Epithelial cell of esophagus (primary cell): ENCODE data around the gene NIPAL4.

Experiments used
- DNase-seq: peaks from one replicate; pipeline ENCODE4 v3.0.0; 2010; ENCODE audit warnings: low read depth
- H3K4me3 ChIP-seq: 2 replicates; pipeline ENCODE4 v1.5.1; 2011; ENCODE audit warnings: mild to moderate bottlenecking, low read length, control low read depth
- TF ChIP-seq, protein P1 (sequence below): IDR thresholded peaks from 2 replicates; pipeline ENCODE4 v1.5.1; 2011; ENCODE audit warnings: low read depth, mild to moderate bottlenecking, low read length, control low read depth, inconsistent platforms; ENCODE audit not compliant: insufficient read depth; ENCODE audit errors: missing control alignments

NIPAL4 gene

DNA sequence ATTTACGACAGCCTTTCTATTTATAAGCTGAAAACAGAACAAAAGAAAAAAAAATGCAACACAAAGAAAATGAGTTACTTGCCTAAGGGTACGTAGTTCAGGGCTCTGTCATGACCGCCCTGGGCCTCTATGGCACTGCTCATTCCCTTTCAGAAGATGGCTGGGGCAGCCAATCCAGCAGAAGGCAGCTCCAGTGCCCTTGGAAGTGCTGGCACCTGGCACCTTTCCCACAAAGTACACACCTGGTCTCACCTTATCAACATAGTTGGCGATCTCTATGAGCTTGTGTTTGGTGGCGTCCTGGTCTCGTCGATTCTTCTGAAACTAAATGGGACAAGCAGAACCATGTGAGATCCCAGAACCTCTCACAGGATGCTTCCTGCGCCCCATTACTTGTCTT lies 53.2 kb downstream of the NIPAL4 start:
- no peak overlapping the region for H3K4me3 ChIP-seq
- DNase-seq, result no peak
- TF ChIP-seq, protein P1, sequence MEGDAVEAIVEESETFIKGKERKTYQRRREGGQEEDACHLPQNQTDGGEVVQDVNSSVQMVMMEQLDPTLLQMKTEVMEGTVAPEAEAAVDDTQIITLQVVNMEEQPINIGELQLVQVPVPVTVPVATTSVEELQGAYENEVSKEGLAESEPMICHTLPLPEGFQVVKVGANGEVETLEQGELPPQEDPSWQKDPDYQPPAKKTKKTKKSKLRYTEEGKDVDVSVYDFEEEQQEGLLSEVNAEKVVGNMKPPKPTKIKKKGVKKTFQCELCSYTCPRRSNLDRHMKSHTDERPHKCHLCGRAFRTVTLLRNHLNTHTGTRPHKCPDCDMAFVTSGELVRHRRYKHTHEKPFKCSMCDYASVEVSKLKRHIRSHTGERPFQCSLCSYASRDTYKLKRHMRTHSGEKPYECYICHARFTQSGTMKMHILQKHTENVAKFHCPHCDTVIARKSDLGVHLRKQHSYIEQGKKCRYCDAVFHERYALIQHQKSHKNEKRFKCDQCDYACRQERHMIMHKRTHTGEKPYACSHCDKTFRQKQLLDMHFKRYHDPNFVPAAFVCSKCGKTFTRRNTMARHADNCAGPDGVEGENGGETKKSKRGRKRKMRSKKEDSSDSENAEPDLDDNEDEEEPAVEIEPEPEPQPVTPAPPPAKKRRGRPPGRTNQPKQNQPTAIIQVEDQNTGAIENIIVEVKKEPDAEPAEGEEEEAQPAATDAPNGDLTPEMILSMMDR, result no peak

GRCh38 chr5:157514974-157515373 lies 55.0 kb downstream of the NIPAL4 start:
- no peak for DNase-seq
- H3K4me3 ChIP-seq, result no peak overlapping the region
- TF ChIP-seq, protein P1, result no peak

- DNase-seq, result peak; percentile 79
- TF ChIP-seq, protein P1, result no peak
- no peak overlapping the region for H3K4me3 ChIP-seq
Observed at GRCh38 chr5:157516006-157516405, 56.0 kb downstream of the NIPAL4 start.

DNA sequence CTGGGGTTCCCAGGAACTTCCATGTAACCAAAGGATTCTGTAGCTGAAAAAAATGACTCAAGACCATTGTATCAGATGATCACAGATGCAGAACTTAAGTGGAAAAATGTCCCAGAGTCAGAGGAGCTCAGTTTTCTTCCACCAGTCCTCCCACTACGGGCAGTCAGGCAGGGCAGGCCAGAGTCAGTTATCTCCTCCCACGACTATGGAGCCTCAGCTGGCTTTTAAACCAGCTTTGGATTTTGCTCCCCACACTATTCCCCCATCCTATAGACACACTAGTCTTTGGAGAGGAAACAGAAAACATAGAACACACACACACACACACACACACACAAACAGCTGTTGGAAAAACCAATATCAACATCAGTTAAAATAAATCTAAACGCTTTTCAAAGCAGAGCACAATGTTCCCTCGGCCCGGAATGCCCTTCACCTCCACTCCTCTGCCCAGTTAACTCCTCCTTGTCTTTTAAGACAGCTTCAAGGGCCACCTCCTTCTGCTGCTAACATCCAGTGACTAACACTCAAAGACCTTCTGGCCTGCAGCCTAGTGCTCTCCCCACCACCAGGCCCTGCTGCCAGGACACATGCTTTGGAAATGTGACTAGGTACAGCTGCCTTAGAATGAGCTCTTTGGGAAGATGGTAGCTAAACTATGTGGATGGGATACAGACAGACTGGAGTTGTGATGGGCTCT lies 56.8 kb downstream of the NIPAL4 start:
- peak; percentile 17 for DNase-seq
- H3K4me3 ChIP-seq, result no peak overlapping the region
- TF ChIP-seq, protein P1, result no peak

GRCh38 chr5:157518963-157519362 lies 59.0 kb downstream of the NIPAL4 start:
- DNase-seq, result no peak
- no peak overlapping the region for H3K4me3 ChIP-seq
- TF ChIP-seq, protein P1, result no peak

- no peak overlapping the region for H3K4me3 ChIP-seq
- DNase-seq, result no peak
- TF ChIP-seq, protein P1, result no peak
Observed at GRCh38 chr5:157519579-157520253, 59.7 kb downstream of the NIPAL4 start.
